GM12875 (cell line): ENCODE measurements around the gene PER1.

ENCODE experiments used
- H3K4me3 ChIP-seq: one replicate; pipeline ENCODE4 v1.5.1; 2011; ENCODE audit warnings: low read depth, low read length, control low read depth
- TF ChIP-seq, protein P1 (sequence below): IDR thresholded peaks from 2 replicates; pipeline ENCODE4 v1.5.1; 2011; ENCODE audit warnings: low read depth, mild to moderate bottlenecking, control low read depth, inconsistent platforms, low read length, moderate library complexity, borderline replicate concordance; ENCODE audit not compliant: insufficient read depth

PER1 gene

DNA sequence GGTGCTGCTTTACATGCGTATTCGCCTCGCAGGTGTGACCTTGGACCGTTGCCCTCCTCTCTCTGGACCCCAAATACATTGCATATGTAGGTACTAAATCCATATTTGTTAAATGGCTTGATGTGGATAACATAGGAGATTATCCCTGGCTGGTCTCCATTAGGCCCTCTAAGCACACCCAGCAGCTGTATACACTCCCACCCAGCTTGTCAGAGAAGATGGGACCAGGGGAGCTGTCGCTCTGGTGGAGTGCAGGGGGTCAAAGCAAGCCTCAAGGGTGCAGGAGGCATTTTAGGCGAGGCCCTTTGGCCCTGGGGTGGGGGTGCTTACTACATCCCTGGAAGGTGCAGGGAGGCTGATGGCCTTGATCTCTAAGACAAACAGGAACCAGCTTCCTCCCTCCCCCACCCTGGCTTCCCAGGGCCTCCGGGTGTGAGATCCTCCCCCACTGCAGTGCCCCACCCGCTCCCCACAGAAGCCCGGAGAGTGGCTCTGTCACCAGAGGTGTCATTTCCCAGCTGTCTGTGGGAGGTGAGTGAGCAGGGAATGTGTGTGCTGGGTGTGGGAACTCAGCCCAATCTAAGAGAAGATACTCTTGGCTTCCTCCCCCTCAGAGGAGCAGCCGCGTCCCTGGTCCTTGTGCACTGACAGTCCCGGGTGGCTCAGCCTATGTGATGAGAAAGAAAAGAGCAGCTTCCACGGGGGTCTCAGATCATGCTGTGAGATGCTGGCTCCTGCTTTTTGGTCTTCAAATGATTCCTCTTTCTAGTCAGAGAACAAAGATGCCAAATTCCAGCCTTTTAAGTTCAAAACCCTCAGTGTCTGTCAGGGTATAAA, 12.0 kb upstream of the PER1 start:
- no peak overlapping the region for H3K4me3 ChIP-seq
- TF ChIP-seq, protein P1, sequence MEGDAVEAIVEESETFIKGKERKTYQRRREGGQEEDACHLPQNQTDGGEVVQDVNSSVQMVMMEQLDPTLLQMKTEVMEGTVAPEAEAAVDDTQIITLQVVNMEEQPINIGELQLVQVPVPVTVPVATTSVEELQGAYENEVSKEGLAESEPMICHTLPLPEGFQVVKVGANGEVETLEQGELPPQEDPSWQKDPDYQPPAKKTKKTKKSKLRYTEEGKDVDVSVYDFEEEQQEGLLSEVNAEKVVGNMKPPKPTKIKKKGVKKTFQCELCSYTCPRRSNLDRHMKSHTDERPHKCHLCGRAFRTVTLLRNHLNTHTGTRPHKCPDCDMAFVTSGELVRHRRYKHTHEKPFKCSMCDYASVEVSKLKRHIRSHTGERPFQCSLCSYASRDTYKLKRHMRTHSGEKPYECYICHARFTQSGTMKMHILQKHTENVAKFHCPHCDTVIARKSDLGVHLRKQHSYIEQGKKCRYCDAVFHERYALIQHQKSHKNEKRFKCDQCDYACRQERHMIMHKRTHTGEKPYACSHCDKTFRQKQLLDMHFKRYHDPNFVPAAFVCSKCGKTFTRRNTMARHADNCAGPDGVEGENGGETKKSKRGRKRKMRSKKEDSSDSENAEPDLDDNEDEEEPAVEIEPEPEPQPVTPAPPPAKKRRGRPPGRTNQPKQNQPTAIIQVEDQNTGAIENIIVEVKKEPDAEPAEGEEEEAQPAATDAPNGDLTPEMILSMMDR, result no peak

- TF ChIP-seq, protein P1, result no peak
- peak overlapping the region; percentile 92 for H3K4me3 ChIP-seq
Measured at GRCh38 chr17:8162997-8163977, 11.1 kb upstream of the PER1 start.

DNA sequence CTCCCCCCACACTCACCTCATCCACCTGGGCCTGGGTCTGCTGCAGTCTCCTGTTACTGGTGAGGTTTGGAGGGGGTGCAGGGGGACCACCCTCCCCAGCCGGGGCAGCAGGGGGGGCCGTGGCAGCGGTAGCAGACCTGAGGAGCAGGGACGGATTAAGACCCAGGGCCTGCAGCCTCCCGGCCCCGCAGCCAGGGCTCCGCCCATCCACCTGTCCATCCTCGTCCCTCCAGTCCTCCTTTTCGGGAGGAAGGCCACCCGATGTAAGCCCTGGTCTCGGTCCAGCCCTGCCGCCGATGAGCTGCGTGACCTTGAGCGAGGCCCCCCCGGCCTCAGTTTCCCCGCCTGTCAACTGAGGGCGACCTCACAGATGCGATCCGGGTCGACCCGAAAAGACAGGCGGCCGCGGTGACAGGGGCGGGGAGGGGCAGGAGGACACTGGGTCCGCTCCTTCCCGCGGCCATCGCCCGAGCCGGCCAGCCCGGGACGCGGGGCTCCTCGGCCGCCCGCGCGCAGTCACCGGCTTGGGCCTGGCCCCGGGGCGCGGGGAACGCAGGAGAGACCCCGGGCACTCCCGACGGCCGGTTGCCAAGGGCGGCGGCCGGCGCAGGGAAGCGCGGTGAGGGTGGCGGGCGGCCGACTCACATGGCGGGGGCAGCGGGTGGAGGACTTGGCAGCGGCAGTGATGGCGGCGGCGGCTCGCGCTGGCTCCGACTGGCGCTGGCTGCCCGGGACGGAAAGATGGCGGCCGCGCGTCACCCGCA, 10.2 kb upstream of the PER1 start, which contains the start of gene VAMP2:
TSS of gene VAMP2 (minus strand) at position 716 of the 764 bp plus-strand sequence. CDS start at position 647, 69 bp downstream.
- TF ChIP-seq, protein P1, result no peak
- peak within 1 kb of the TSS; percentile 92 for H3K4me3 ChIP-seq

GRCh38 chr17:8161289-8162232, 9.4 kb upstream of the PER1 start:
- peak overlapping the region; percentile 92 for H3K4me3 ChIP-seq
- TF ChIP-seq, protein P1, result no peak

- H3K4me3 ChIP-seq, result no peak overlapping the region
- TF ChIP-seq, protein P1, result no peak
Measured at GRCh38 chr17:8160741-8161221, 8.6 kb upstream of the PER1 start.
